Loucy (cell line): ENCODE measurements around the gene ABCG1.
A peak's percentile ranks its signal among the peaks of the same experiment; 100 is the strongest.

Source experiments
- H2AFZ ChIP-seq: fragments of 200-600 bp; sonication (generic); 2 replicates; pipeline ENCODE4 v1.6.0; 2016; ENCODE audit warnings: antibody characterized with exemption, mild to moderate bottlenecking, low read length, moderate library complexity
- H3F3A ChIP-seq: fragments of 200-600 bp; 2 replicates; pipeline ENCODE4 v1.6.0; 2016; ENCODE audit warnings: antibody characterized with exemption, low read depth, mild to moderate bottlenecking
- H3K27me3 ChIP-seq: fragments of 200-600 bp; sonication (generic); 2 replicates; pipeline ENCODE4 v1.6.1; 2014; ENCODE audit warnings: low read length, mild to moderate bottlenecking; ENCODE audit not compliant: insufficient read depth, poor library complexity, severe bottlenecking
- H3K36me3 ChIP-seq: fragments of 200-600 bp; sonication (generic); 2 replicates; pipeline ENCODE4 v1.6.1; 2016; ENCODE audit warnings: low read length; ENCODE audit not compliant: insufficient read depth
- H3K4me1 ChIP-seq: fragments of 200-600 bp; sonication (generic); 2 replicates; pipeline ENCODE4 v1.5.1; 2014; ENCODE audit warnings: low read length, mild to moderate bottlenecking; ENCODE audit not compliant: insufficient read depth, poor library complexity, severe bottlenecking
- H3K4me2 ChIP-seq: fragments of 200-600 bp; sonication (generic); 2 replicates; pipeline ENCODE4 v1.6.0; 2014; ENCODE audit warnings: antibody characterized with exemption, low read length, low read depth, mild to moderate bottlenecking; ENCODE audit not compliant: poor library complexity, severe bottlenecking
- H3K4me3 ChIP-seq: fragments of 200-600 bp; sonication (generic); 2 replicates; pipeline ENCODE4 v1.5.1; 2014; ENCODE audit warnings: low read length, mild to moderate bottlenecking, mixed read lengths; ENCODE audit not compliant: poor library complexity, severe bottlenecking
- H3K79me2 ChIP-seq: fragments of 200-600 bp; sonication (generic); 2 replicates; pipeline ENCODE4 v1.6.1; 2014; ENCODE audit warnings: low read length; ENCODE audit not compliant: insufficient read depth
- H3K9ac ChIP-seq: fragments of 200-600 bp; sonication (generic); 2 replicates; pipeline ENCODE4 v1.6.0; 2014; ENCODE audit warnings: mild to moderate bottlenecking, low read depth, low read length, moderate library complexity; ENCODE audit not compliant: poor library complexity, severe bottlenecking
- H3K9me2 ChIP-seq: fragments of 200-600 bp; sonication (generic); replicated peaks from 2 replicates; pipeline ENCODE4 v1.6.1; 2016; ENCODE audit warnings: low read depth, low read length, mixed read lengths
- H3K9me3 ChIP-seq: fragments of 200-600 bp; sonication (generic); 2 replicates; pipeline ENCODE4 v1.6.1; 2014; ENCODE audit warnings: mild to moderate bottlenecking, antibody characterized with exemption, low read length, low read depth; ENCODE audit not compliant: insufficient read depth
- H4K20me1 ChIP-seq: fragments of 200-600 bp; sonication (generic); 2 replicates; pipeline ENCODE4 v1.6.0; 2014; ENCODE audit warnings: antibody characterized with exemption, low read length, mild to moderate bottlenecking; ENCODE audit not compliant: insufficient read depth, poor library complexity, severe bottlenecking
- EZH2phosphoT487 ChIP-seq: fragments of 200-600 bp; IDR thresholded peaks from 2 replicates; pipeline ENCODE4 v1.6.1; 2018; ENCODE audit warnings: antibody characterized with exemption, mild to moderate bottlenecking, moderate library complexity, borderline replicate concordance
- TF ChIP-seq, protein P1 (sequence below): fragments of 200-600 bp; sonication (generic); conservative IDR thresholded peaks from 2 replicates; pipeline ENCODE4 v1.5.1; 2014; ENCODE audit warnings: mild to moderate bottlenecking, antibody characterized with exemption, low read length

The ABCG1 gene

GRCh38 chr21:42266971-42267556, 48.1 kb downstream of the ABCG1 start:
- TF ChIP-seq, protein P1, sequence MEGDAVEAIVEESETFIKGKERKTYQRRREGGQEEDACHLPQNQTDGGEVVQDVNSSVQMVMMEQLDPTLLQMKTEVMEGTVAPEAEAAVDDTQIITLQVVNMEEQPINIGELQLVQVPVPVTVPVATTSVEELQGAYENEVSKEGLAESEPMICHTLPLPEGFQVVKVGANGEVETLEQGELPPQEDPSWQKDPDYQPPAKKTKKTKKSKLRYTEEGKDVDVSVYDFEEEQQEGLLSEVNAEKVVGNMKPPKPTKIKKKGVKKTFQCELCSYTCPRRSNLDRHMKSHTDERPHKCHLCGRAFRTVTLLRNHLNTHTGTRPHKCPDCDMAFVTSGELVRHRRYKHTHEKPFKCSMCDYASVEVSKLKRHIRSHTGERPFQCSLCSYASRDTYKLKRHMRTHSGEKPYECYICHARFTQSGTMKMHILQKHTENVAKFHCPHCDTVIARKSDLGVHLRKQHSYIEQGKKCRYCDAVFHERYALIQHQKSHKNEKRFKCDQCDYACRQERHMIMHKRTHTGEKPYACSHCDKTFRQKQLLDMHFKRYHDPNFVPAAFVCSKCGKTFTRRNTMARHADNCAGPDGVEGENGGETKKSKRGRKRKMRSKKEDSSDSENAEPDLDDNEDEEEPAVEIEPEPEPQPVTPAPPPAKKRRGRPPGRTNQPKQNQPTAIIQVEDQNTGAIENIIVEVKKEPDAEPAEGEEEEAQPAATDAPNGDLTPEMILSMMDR, result no peak
- no peak for TF ChIP-seq EZH2phosphoT487
- Histone ChIP-seq H3K4me2 (peak overlapping the region; percentile 86), H3K9ac (peak overlapping the region; percentile 77), H3F3A (peaks cover 7% of the 10 kb centered on the region; the same call in 1 of the 2 replicates), H3K4me3 (peak overlapping the region; percentile 66), H3K9me3 (no peaks in the 10 kb centered on the region), H3K9me2 (no peaks in the 10 kb centered on the region), H4K20me1 (no peaks in the 10 kb centered on the region), H2AFZ (no peak overlapping the region), H3K79me2 (peaks cover 63% of the 10 kb centered on the region), H3K27me3 (no peaks in the 10 kb centered on the region), H3K4me1 (peaks cover 63% of the 10 kb centered on the region), H3K36me3 (peaks cover 1% of the 10 kb centered on the region; the same call in 1 of the 2 replicates)

- peak overlapping the region; percentile 50 for H3K4me3 ChIP-seq
- peaks cover 23% of the 10 kb centered on the region; the same call in 1 of the 2 replicates for H3K36me3 ChIP-seq
- peaks cover 40% of the 10 kb centered on the region for H3K79me2 ChIP-seq
- no peak overlapping the region for H2AFZ ChIP-seq
- H3K4me2 ChIP-seq, result peak overlapping the region; percentile 86
- H3K9me3 ChIP-seq, result no peaks in the 10 kb centered on the region
- peaks cover 44% of the 10 kb centered on the region for H3K4me1 ChIP-seq
- H3F3A ChIP-seq, result peaks cover 7% of the 10 kb centered on the region; the same call in 1 of the 2 replicates
- no peak for TF ChIP-seq EZH2phosphoT487
- TF ChIP-seq, protein P1, result peak; percentile 28; the same call in 1 of the 2 replicates
- no peaks in the 10 kb centered on the region for H4K20me1 ChIP-seq
- H3K9ac ChIP-seq, result peak overlapping the region; percentile 77
- no peaks in the 10 kb centered on the region for H3K9me2 ChIP-seq
- no peaks in the 10 kb centered on the region for H3K27me3 ChIP-seq
Measured at GRCh38 chr21:42269386-42269785, 50.4 kb downstream of the ABCG1 start.

DNA sequence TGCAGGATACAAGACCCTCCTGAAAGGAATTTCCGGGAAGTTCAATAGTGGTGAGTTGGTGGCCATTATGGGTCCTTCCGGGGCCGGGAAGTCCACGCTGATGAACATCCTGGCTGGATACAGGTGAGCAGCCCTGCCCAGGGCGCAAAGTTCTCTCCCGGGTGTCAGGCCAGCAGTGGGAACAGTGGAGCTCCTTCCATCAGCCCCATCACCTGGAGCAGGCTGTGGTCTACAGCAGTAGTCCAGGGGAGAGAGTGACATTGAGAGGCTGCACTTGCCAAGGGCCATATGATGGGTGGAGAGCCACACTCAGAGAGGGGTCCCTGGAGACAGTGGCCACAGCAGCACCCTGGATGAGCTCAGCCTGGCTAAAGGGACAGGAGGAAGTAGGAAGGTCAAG, 52.1 kb downstream of the ABCG1 start:
- no peak overlapping the region for H3K4me3 ChIP-seq
- no peaks in the 10 kb centered on the region for H4K20me1 ChIP-seq
- TF ChIP-seq, protein P1, result no peak
- TF ChIP-seq EZH2phosphoT487, result no peak
- no peaks in the 10 kb centered on the region for H3K9me3 ChIP-seq
- peaks cover 25% of the 10 kb centered on the region for H3K79me2 ChIP-seq
- no peaks in the 10 kb centered on the region for H3K9me2 ChIP-seq
- no peak overlapping the region for H3K4me2 ChIP-seq
- peaks cover 34% of the 10 kb centered on the region for H3K4me1 ChIP-seq
- H3K27me3 ChIP-seq, result no peaks in the 10 kb centered on the region
- H3F3A ChIP-seq, result peaks cover 7% of the 10 kb centered on the region; the same call in 1 of the 2 replicates
- no peak overlapping the region for H2AFZ ChIP-seq
- H3K36me3 ChIP-seq, result peaks cover 36% of the 10 kb centered on the region; the same call in 1 of the 2 replicates
- H3K9ac ChIP-seq, result no peak overlapping the region
